ENCODE results near the gene HYAL2. TPM values are rescaled to one million over a fixed set of nuclear protein-coding genes. Genes with fewer than 3 reads are reported as not detected.

The HYAL2 gene
- total RNA-seq, 2 experiments from 2014 or later = 7.7 to 19.7 TPM

- intact Hi-C loops (cut with micrococcal nuclease; ENCODE audit: unreplicated experiment) = no loop called here
- Histone ChIP-seq H3K9me3 (ENCODE audit: low read length) (no peaks in the 10 kb centered on the region), H4K20me1 (ENCODE audit: insufficient read depth, low read length) (no peaks in the 10 kb centered on the region), H3K4me2 (ENCODE audit: low read length) (no peak overlapping the region), H3K4me1 (ENCODE audit: insufficient read depth, low read length, poor library complexity, severe bottlenecking) (peaks cover 4% of the 10 kb centered on the region), H3K79me2 (ENCODE audit: insufficient read depth, low read depth, low read length) (no peaks in the 10 kb centered on the region), H3K36me3 (ENCODE audit: insufficient read depth, low read length) (no peaks in the 10 kb centered on the region), H2AFZ (ENCODE audit: low read length) (no peak overlapping the region), H3K27ac (ENCODE audit: low read depth, low read length, poor library complexity, severe bottlenecking) (no peak overlapping the region), H3K9me2 (ENCODE audit: insufficient read depth, low read length) (no peaks in the 10 kb centered on the region), H3K4me3 (ENCODE audit: low read depth, low read length, poor library complexity, severe bottlenecking) (no peak overlapping the region)
- peak; percentile 62 for TF ChIP-seq CTCF (conservative IDR thresholded peaks at IDR 0.05; ENCODE audit: low read length)
- TF ChIP-seq EZH2phosphoT487 (IDR thresholded peaks at IDR 0.05; ENCODE audit: borderline replicate concordance, low read depth, low read length) = no peak
- CTCF ChIA-PET (ENCODE audit: unreplicated experiment) = no interaction called here
- POLR2A ChIA-PET = no interaction called here
- DNase-seq (ENCODE audit: low spot score) = peak; percentile 26
- BruUV-seq (replicated peaks) = no TSS peak
Observed at GRCh38 chr3:50370594-50370993, 48.0 kb upstream of the HYAL2 start.

GRCh38 chr3:50369012-50369670 lies 46.6 kb upstream of the HYAL2 start:
- intact Hi-C loops (cut with micrococcal nuclease; ENCODE audit: unreplicated experiment) = no loop called here
- H3K4me1 ChIP-seq (ENCODE audit: insufficient read depth, low read length, poor library complexity, severe bottlenecking) = peaks cover 7% of the 10 kb centered on the region
- H3K27ac ChIP-seq (ENCODE audit: low read depth, low read length, poor library complexity, severe bottlenecking) = no peak overlapping the region
- no peak for DNase-seq (ENCODE audit: low spot score)
- POLR2A ChIA-PET = no interaction called here
- no peak overlapping the region for H3K4me2 ChIP-seq (ENCODE audit: low read length)
- CTCF ChIA-PET (ENCODE audit: unreplicated experiment) = no interaction called here
- H3K9me2 ChIP-seq (ENCODE audit: insufficient read depth, low read length) = no peaks in the 10 kb centered on the region
- BruUV-seq (replicated peaks) = no TSS peak
- H4K20me1 ChIP-seq (ENCODE audit: insufficient read depth, low read length) = no peaks in the 10 kb centered on the region
- H3K79me2 ChIP-seq (ENCODE audit: insufficient read depth, low read depth, low read length) = no peaks in the 10 kb centered on the region
- TF ChIP-seq EZH2phosphoT487 (IDR thresholded peaks at IDR 0.05; ENCODE audit: borderline replicate concordance, low read depth, low read length) (no peak), CTCF (conservative IDR thresholded peaks at IDR 0.05; ENCODE audit: low read length) (no peak)
- H2AFZ ChIP-seq (ENCODE audit: low read length) = no peak overlapping the region
- no peaks in the 10 kb centered on the region for H3K36me3 ChIP-seq (ENCODE audit: insufficient read depth, low read length)
- no peaks in the 10 kb centered on the region for H3K9me3 ChIP-seq (ENCODE audit: low read length)
- no peak overlapping the region for H3K4me3 ChIP-seq (ENCODE audit: low read depth, low read length, poor library complexity, severe bottlenecking)

GRCh38 chr3:50365842-50366220 lies 43.3 kb upstream of the HYAL2 start:
- H3K36me3 ChIP-seq (ENCODE audit: insufficient read depth, low read length) = no peaks in the 10 kb centered on the region
- H3K4me3 ChIP-seq (ENCODE audit: low read depth, low read length, poor library complexity, severe bottlenecking) = peak overlapping the region; percentile 72
- no peaks in the 10 kb centered on the region for H3K79me2 ChIP-seq (ENCODE audit: insufficient read depth, low read depth, low read length)
- H4K20me1 ChIP-seq (ENCODE audit: insufficient read depth, low read length) = no peaks in the 10 kb centered on the region
- no TSS peak for BruUV-seq (replicated peaks)
- intact Hi-C loops (cut with micrococcal nuclease; ENCODE audit: unreplicated experiment) = no loop called here
- POLR2A ChIA-PET = interaction anchor here (0.6 to 0.8 kb wide), 3 partner anchors 11 to 195 kb away, joined by 4 to 5 read pairs (median 5); no protein-coding TSS in a partner anchor
- no peaks in the 10 kb centered on the region for H3K9me2 ChIP-seq (ENCODE audit: insufficient read depth, low read length)
- DNase-seq (ENCODE audit: low spot score) = no peak
- TF ChIP-seq CTCF (conservative IDR thresholded peaks at IDR 0.05; ENCODE audit: low read length) (no peak), EZH2phosphoT487 (IDR thresholded peaks at IDR 0.05; ENCODE audit: borderline replicate concordance, low read depth, low read length) (no peak)
- no peaks in the 10 kb centered on the region for H3K9me3 ChIP-seq (ENCODE audit: low read length)
- peak overlapping the region; percentile 92 for H3K4me2 ChIP-seq (ENCODE audit: low read length)
- H2AFZ ChIP-seq (ENCODE audit: low read length) = peak overlapping the region; percentile 91; the same call in 1 of the 2 replicates
- CTCF ChIA-PET (ENCODE audit: unreplicated experiment) = interaction anchor here (0.8 kb wide), 1 partner anchor 177 kb away, joined by 3 read pairs; no protein-coding TSS in a partner anchor
- peaks cover 7% of the 10 kb centered on the region for H3K4me1 ChIP-seq (ENCODE audit: insufficient read depth, low read length, poor library complexity, severe bottlenecking)
- no peak overlapping the region for H3K27ac ChIP-seq (ENCODE audit: low read depth, low read length, poor library complexity, severe bottlenecking)
